NCI-H2107 (cell line): ENCODE data around the gene SPOP.

Experiments used
- DNase-seq: peaks from one replicate; lab custom pipeline; 2025; lab: John Stamatoyannopoulos, UW

Gene SPOP

DNA sequence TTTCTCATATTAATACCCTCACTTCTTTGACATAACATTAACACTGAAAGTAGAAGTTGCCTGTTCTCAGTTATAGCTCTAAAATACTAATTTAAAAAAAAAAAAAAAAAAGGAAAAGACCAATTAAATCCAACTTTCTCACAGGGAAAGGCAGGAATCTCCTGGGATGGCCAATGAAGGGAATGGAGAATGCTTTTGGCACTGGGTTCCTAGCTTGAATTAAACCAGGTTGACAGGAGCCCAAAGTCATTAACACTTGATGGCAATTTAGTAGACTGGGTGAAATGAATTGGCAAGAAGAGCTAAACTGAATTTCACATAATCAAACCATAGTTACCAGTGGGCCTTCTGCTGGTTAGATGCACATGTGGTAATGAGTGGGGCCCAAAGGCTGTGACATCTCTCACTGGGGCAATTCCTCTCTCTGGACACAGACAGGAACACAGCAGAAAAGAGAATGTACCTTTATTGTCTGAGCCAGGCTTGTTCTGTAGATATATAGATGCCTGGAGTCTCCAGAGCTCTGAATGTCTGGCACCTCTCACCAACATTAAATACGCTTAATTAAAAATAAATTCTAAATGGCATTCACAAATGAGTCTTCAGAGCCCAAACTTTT is 64.6 kb downstream of the SPOP start:
- no peak for DNase-seq

DNA sequence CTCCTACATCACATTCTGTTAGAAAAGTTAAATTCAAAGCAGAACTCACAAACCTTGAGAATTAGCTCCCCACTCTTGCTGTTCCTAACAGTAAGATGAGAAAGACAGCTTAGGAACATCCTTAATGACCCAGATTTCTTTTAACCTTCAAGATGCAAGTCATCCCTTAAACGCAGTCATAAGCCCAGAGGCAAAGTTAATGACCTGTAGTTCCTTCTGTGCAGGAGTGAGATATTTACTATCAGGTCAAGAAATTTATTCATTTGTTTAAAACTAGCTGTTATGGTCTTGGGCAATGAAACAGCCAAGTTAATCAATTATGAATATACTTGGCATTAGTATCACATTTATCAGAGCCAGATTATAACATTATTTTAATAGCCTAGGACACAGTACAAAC is 65.2 kb downstream of the SPOP start:
- no peak for DNase-seq

DNA sequence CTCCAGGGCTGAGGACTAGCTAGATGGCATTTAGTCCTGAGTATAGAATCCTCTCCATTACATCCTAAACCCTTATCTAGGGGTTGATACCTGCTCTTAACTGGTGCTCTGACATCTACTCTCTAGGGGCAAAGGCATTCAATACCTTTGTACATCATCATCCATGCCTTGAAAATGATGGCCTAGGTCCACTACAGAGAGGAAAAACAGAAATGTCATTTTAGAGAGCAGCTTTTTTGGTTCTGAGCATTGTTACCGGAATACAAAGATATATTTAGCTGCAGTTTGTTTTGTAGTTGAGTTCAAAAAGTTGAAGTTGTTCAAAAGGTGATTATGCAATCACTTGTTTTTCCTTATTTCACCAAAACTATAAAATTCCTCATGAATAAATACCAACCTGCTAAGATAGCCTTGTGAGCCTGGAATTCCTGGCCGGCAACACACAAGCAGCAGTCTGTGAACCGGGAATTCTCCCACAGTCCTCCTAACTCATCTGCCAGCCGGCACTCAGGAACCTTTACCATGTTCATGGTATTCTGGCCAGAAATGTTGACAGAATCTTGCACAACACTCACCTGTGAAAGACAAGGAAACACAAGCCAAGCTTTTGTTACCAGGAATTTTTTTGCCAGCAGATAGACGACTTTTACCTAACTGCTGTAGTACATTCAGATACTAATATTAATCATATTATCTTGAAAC is 66.9 kb downstream of the SPOP start:
- no peak for DNase-seq

DNA sequence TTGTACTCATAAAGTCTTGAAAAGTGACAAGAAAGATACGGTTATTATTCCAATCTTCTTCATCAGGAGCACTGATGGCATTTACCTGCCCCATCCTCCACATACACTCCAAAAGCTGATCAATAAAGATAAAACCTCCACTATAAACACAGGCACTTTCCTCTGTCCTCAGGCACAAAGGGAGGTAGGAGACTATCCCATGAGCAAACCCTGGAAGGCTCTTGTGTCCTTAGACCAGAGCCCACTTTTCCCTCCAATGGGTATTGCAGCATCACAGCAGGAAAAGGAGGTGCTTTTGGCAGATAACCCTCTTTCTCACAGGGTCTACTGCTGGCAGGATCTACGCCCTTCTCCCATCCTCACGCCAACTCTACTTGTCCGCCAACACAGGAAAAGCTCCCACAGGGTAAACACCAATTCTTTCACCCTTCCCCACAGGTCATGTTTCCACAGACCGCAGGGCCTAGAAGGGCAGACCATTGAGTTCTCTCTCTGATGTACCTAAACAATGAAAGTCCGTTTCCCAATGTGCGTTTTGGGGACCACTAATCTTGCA is 73.5 kb downstream of the SPOP start:
- DNase-seq, result no peak

DNA sequence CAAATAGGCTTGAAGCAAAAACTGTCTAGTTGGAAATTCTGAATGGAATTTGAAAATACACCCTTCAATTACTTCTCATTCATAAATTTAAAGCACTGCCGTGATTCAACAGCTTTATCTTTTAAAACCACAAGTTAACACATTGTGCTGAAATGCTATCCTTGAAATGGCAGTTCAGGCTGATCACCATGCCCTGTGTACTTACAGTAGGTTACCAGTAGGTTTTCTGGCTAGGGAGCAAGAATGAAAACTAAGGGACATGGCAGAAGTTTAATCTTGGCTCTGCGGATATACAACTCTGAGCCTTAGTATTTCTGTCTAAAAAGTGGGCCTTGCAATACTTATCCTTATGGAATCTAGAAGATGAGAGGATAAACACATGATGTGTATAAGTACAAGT is 74.2 kb downstream of the SPOP start:
- DNase-seq, result no peak

DNA sequence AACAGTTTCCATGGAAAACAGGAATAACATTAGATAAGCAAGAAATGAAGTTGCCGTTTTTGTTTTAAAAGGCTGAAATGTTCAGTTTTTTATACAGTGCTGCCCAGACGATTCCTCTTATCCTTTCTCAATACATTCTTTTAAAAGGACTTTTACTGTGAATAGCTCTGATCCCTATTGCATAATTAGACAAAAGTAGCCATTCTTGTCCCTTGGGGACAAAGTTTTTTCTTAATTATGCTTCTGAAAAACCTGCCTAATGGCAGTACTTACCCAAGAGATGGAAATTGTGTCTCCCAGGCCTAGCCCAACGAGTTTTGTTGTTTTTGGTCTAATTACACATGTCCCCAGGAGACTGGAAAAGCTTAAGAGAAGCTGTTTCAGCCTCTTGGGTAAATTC is 74.7 kb downstream of the SPOP start:
- DNase-seq, result no peak

DNA sequence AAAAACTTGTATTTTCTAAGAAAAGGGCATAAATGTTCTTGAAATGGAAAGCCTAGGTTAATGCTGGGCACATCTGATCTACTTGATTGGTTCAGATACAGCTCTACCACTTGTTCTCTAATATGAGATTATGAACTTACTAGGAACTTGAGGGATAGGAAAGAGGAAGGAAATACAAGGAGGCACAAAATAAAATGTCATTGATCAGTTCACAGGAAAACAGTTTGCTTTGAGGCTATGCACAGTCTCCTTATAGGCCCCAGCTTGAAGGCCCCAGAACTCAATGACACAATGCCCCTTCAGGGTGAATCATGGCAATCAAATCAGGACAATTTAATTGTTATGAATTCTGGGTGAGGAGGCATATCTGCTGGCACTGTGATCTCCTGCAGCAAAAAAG is 75.1 kb downstream of the SPOP start:
- DNase-seq, result no peak

DNA sequence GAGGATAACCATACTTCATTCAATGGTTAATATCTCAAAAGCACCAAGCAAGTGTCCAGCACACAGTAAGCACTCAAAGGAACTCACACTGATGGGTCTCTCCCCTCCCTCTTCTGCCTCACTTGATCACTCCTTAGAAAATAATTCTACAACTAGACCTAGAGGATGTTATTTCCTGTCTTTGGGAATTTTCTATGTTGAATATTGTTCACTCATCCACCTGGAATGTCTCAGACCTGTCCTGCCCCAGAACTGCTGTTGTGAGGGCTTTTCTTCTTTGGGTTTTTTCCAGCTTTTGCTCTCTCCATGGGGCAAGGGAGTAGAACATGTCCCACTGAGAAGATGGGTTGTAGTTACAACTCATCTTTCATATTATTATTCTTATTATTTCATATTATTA is 76.9 kb downstream of the SPOP start:
- DNase-seq, result no peak

DNA sequence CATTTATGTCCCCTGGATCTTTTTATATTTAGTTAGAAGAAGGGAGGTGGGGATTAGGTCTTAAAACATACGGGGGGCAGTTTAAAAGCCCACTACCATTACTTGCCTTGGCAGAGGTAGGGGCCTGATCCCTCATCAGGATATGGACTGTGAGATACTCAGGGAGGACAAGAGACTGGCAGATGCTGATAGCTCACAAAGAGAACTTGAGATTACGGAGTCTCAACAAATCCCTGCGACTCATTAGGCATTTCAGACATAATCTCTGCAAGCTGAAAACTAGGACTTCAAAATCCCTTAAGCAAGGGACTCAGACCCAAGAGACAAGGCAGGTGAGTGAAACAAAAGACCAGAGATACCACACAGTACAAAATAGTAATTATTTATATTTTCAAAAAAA is 79.0 kb downstream of the SPOP start:
- DNase-seq, result no peak

DNA sequence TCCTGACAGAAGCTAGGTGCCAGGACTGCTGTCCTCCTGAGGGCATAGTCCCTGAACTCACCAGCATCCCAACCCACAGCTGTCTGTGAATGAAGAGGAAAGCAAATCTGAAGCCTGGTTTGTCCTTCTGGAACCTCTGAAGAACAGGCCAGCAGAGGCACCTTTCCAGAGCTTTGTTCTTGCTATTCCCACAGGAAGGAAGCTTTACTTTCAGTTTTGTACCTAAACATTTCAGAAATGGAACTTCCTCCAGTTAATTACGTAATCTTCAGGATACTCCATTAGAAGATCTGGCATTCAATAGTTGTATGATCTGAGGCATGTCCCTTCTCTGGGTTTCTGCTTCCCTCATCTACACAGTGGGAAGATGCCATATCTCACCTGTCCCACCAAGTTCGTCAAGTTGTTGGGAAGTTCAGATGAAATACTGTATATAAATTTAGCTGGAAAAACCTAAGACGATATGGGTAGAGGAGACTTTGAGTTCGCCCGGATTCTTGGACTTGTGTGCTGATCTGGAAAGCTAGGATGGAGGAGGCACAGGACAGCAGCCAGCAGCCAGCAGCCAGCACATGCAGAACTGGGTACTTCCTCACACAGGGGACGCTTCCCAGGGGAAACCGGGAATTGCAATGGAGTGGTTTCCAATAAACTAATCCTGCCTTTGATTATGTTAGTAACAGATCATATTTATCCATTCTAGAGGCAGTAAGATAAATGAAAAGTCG is 79.8 kb downstream of the SPOP start:
- DNase-seq, result no peak

DNA sequence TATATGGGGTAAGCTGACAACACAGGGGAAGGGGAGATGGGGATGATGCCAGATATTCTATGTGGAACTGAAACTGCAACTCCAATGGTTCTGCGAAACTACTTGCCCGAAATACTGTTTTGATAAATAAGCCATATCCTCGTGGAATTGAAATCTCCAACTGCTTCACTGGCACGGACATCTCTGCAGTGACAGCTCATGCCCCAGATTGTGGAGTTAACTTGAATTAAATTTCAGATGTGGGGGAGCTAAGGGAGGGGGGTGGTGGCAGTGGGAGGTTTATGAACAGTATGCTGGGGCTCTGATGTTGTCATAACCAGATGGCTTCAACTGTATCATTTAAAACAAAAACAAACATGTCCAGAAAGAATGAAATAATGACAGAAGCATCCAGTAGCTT is 80.5 kb downstream of the SPOP start:
- no peak for DNase-seq

DNA sequence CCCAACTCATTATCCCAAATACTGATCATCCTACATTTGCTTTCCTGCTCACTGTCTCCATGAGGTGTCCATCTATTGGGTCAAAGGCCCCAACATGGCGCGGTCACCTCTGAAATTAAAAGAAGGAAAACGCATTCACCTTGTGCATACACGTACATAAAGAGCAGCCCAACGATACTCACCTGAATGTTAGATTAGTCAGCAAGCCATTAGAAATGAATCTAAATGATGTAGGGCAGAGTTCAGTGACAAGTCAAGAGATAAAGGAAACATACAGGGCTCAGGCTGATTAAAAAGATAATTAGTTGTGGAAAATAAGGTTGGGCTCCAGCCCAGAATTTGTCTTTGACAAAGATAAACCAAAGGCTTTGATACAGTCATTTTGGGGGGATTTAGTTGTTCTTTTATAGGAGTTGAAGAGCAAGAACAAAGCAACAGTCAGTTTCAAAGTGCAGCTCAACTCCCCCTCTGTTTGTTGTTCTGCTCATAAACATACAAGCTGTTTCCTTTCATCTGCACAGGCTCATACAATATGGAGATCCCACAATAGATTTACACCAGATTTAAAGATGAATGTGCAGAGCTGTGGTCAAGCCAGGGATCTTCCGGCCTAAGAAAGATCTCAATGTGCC is 81.2 kb downstream of the SPOP start:
- no peak for DNase-seq

DNA sequence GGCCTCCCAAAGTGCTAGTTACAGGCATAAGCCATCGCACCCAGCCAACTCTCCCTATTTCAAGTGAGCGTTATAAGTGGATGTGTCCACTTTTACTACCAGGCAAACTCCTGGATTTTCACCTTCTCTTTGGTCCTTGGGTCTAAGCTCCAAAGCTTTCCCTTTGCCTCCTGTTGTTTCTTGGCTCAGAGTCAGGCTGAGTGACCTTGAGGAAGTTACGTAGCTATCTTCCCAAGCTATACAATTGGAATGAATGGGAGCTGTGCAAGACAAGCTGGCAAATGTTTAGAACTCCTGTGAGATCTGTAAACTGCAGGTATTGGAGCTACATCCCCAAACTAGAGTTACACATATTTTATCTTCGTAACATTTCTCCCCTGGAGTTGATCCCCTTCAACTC is 81.9 kb downstream of the SPOP start:
- no peak for DNase-seq

DNA sequence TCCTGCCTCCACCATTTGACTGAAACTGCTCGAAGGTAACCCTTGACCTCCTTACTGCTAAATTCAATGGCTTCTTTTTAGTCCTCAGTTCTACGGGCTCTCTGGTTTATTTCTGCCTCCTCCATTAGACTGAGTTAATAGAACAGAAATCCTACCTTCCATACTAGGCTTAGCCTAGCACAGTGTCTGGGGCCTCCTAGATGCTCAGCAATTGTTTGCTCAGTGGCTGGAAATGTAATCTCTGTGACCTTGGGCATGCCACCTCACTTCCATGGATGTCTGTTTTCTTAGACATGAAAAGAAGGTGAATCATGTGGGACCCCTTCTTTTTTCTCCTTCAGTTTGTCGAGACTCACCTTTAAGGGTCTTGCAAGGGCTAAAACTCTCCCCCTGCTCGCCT is 82.6 kb downstream of the SPOP start:
- DNase-seq, result no peak

DNA sequence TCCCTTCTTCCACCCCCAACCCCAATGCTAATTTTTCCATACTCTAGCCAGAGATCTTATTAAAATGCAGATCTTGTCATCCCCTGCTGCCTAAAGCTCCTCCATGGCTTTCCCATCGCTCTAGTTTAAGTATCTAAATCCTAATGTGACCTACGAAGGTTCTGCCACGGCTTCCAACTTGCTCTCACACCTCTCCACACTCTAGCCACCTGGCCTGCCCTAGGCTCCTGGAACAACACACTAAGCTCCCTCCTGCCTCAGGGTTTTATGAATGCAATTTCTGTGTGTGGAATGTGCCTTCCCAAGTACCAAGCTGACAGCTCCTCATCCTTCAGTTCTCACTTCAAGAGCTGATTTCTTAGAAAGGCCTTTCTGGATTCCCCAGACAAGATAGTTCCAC is 85.6 kb downstream of the SPOP start:
- DNase-seq, result no peak

DNA sequence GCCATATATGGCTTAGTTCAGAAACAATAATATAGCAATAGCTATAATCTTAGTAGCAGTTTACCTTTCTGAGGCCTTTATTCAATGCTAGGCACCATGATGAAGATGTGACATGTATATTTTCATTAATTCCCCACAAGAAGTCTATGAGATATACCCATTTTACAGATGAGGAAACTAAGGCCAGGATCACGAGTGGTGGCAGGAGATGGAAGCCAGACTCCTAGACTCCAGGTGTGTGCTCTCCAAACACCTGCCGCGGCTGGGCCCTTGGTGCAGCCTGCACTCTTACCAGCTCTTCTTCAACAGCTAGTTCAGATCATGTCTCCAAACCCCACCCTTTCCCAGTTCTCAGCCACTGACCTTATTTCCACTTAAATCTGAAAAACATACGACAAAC is 87.0 kb downstream of the SPOP start:
- no peak for DNase-seq

DNA sequence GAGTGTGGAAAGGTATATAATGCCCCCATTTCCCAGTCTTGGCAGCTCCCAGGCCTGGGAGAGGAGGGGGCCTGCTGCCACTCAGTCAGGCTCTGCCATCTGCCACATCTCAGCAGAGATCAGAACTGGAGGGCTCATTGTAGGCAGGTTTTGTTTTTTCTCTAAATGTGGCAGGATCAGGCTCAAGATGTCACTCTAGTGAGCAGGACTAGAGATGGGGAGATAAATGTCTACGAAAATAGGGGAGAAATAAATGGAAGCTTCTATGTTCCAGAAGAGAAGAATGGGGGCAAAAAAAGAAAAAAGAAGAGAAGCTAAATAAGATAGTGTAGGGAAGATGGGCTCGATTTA is 88.3 kb downstream of the SPOP start:
- DNase-seq, result no peak

DNA sequence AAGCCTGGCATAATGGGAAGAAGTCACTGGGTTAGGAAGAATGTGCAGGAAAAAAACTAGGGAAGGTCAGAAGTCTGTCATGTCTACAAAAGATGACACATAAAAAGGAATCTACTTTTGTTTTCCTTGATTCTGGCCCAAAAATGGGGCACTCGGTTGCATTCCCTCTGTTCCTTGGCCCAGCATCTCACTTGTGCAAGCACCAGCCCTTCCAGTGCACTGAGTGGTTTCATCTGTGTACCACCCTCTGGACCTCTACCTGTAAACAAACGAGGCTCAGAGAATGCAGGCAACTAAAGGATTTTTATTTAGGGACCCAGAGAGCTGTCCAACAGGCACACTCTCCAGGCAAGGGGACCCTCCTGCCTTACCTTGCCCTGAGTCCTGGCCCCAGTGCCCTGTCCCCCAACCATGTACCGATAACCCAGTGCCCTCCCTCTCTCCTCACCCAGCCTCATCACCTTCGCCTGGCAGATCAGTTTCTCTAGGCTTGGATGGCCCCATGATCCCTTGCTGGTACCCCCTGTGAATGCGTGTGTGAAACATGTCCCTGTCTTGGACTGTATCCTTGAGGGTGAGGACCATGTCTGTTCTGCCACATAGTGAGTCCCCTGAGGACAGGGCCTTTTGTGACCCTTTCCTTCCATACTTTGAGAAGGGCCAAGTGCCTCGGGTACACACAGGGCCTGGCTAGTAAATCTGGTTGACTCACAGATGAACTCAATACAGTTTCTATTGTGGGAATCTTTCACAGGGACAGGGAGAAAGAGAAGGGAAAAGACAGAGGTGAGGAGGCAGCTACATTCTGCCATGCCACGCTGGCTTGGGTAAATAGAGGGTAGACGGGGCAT is 88.9 kb downstream of the SPOP start:
- DNase-seq, result no peak

DNA sequence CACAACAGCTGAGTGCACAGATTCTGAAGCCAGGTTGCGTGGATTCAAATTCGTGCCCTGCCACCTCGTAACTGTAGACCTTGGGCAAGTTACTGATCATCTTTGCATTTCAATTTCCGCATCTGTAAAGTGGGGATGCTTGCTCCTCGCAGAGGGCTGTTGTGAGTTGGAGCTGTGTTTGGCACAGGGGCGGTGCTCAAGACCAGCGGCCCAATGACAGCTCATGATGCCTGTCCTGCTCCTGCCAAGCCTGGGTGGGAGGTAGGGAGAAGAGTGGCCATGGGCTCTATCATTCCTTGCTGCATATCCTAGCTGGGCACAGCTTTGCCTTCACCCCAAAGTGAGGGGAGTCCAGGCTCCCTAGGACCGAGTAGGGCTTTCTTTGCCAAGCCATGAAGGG is 89.6 kb downstream of the SPOP start:
- DNase-seq, result no peak

DNA sequence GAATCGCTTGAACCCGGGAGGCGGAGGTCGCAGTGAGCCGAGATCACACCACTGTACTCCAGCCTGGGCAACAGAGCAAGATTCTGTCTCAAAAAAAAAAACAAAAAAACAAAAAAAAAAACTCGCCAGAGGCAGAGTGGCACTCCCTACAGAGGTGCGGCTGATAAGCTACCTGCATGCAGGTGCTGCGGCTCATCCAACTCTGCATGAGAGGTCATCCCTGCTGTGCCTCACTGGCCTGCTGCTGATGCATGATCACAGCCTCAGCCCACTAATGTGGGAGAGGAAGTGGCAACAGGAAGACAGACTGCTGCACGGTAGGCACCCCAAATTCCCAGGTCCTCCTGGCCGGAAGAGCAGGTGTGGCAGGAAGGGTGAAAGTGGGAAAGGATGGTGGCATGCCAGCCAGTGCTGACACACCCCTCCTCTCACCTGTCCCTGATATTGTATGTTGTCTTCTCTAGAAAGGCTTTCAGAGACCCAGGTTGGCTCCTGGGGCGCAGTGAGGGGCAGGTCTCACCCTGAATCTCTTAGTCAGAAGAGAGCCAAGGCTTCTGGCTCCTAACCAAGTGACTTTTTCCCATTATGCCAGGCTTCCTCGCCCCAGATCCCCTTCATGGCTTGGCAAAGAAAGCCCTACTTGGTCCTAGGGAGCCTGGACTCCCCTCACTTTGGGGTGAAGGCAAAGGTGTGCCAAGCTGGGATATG is 90.4 kb downstream of the SPOP start:
- no peak for DNase-seq

DNA sequence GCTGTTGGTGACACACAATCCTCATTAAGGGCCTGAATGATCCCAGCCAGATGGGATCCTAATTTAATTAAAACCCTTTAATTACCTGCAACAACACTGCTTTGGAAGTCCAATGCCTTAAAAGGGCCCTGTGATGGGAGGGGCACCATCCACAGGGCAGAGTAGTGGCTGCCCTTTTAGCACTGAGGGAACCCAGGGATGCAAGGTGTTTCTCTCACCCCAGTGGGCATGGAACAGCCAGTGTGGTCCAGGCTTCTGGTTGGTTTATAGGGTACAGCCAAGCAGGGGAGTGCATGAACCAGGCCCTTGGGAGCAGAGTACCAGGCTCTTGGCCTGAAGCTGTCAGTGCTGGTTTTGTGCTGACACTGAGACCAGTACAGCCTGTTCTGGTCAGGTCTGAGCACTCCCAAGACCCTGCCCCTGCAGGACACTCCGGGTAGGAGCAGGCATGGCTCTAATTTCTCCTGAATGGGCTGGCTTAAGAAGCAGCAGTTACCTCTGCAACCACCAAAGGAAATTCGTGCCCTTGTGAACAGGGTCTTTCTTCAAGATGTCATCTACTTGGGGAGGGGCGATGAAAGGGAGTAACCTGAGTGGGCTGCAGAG is 92.4 kb downstream of the SPOP start:
- no peak for DNase-seq
